WTC11 (cell line): Measurements from ENCODE around the gene WFDC1. TPM values are rescaled to one million over a fixed set of nuclear protein-coding genes. Genes with fewer than 3 reads are reported as not detected.

ENCODE experiments used
- ATAC-seq: fragments of 200-7000 bp; cut with Tn5 transposase; 2 replicates; pipeline ENCODE4 v1.10.0; 2021; ENCODE audit warnings: mild to moderate bottlenecking, moderate library complexity
- CTCF ChIA-PET: fragments of 300-600 bp; sonication (Branson Sonifier 250); formaldehyde crosslinking; loops from one replicate; lab custom pipeline; 2021; ENCODE audit warnings: antibody characterized with exemption; lab: Charles Lee
- POLR2A ChIA-PET: fragments of 350-600 bp; sonication (Branson Sonifier 250); formaldehyde crosslinking; loops from one replicate; lab custom pipeline; 2021; ENCODE audit warnings: antibody characterized with exemption; lab: Charles Lee
- DNase-seq: peaks from one replicate; pipeline ENCODE4 v3.0.0; 2021; ENCODE audit warnings: low spot score
- H3K27ac Mint-ChIP-seq: 2 replicates; pipeline ENCODE4 v1.8.0; 2021; ENCODE audit warnings: mixed read lengths
- H3K27me3 Mint-ChIP-seq: 2 replicates; pipeline ENCODE4 v1.8.0; 2021; ENCODE audit warnings: low read depth, mild to moderate bottlenecking, moderate library complexity, mixed read lengths
- H3K36me3 Mint-ChIP-seq: 2 replicates; pipeline ENCODE4 v1.8.0; 2021; ENCODE audit warnings: mixed read lengths
- H3K4me1 Mint-ChIP-seq: 2 replicates; pipeline ENCODE4 v1.8.0; 2022; ENCODE audit warnings: mixed read lengths
- H3K4me3 Mint-ChIP-seq: 2 replicates; pipeline ENCODE4 v1.8.0; 2021; ENCODE audit warnings: mild to moderate bottlenecking, moderate library complexity, mixed read lengths
- H3K9me3 Mint-ChIP-seq: 2 replicates; pipeline ENCODE4 v1.8.0; 2021; ENCODE audit warnings: mixed read lengths
- AFF4 ChIP-seq: sonication (generic); formaldehyde crosslinking; IDR thresholded peaks from 2 replicates; pipeline ENCODE4 v1.8.1; 2023; ENCODE audit warnings: mild to moderate bottlenecking, missing genetic modification reagents, borderline replicate concordance
- ATF2 ChIP-seq: sonication (generic); formaldehyde crosslinking; IDR thresholded peaks from 2 replicates; pipeline ENCODE4 v1.8.1; 2022; ENCODE audit warnings: low read depth, missing genetic modification reagents, borderline replicate concordance
- ATF6 ChIP-seq: sonication (generic); formaldehyde crosslinking; IDR thresholded peaks from 2 replicates; pipeline ENCODE4 v1.8.1; 2023; ENCODE audit warnings: mild to moderate bottlenecking, missing genetic modification reagents
- CREM ChIP-seq: sonication (generic); formaldehyde crosslinking; IDR thresholded peaks from 2 replicates; pipeline ENCODE4 v1.8.1; 2022; ENCODE audit warnings: mild to moderate bottlenecking, missing genetic modification reagents, moderate library complexity
- GABPB1 ChIP-seq: sonication (generic); formaldehyde crosslinking; IDR thresholded peaks from 2 replicates; pipeline ENCODE4 v1.8.1; 2023; ENCODE audit warnings: mild to moderate bottlenecking, missing genetic modification reagents
- IRF2 ChIP-seq: sonication (generic); formaldehyde crosslinking; IDR thresholded peaks from 2 replicates; pipeline ENCODE4 v1.8.0; 2022; ENCODE audit warnings: low read depth, missing genetic modification reagents, borderline replicate concordance
- KAT7 ChIP-seq: sonication (generic); formaldehyde crosslinking; IDR thresholded peaks from 2 replicates; pipeline ENCODE4 v1.8.1; 2023; ENCODE audit warnings: missing genetic modification reagents, mild to moderate bottlenecking, borderline replicate concordance
- PREB ChIP-seq: sonication (generic); formaldehyde crosslinking; IDR thresholded peaks from 2 replicates; pipeline ENCODE4 v1.8.1; 2022; ENCODE audit warnings: mild to moderate bottlenecking, missing genetic modification reagents, moderate library complexity, borderline replicate concordance
- PRRX2 ChIP-seq: fragments of 250-450 bp; sonication (Bioruptor Pico); IDR thresholded peaks from 2 replicates; pipeline ENCODE4 v1.8.0; 2021; ENCODE audit warnings: mild to moderate bottlenecking
- SMAD4 ChIP-seq: sonication (generic); formaldehyde crosslinking; IDR thresholded peaks from 2 replicates; pipeline ENCODE4 v1.8.0; 2022; ENCODE audit warnings: mild to moderate bottlenecking, missing genetic modification reagents
- ZBTB21 ChIP-seq: sonication (generic); formaldehyde crosslinking; IDR thresholded peaks from 2 replicates; pipeline ENCODE4 v1.8.1; 2023; ENCODE audit warnings: mild to moderate bottlenecking, missing genetic modification reagents, borderline replicate concordance
- ZBTB43 ChIP-seq: sonication (generic); formaldehyde crosslinking; IDR thresholded peaks from 2 replicates; pipeline ENCODE4 v1.8.1; 2023; ENCODE audit warnings: mild to moderate bottlenecking, missing genetic modification reagents
- ZNF121 ChIP-seq: sonication (generic); formaldehyde crosslinking; IDR thresholded peaks from 2 replicates; pipeline ENCODE4 v1.8.0; 2023; ENCODE audit warnings: missing genetic modification reagents
- ZNF281 ChIP-seq: sonication (generic); formaldehyde crosslinking; IDR thresholded peaks from 2 replicates; pipeline ENCODE4 v1.8.0; 2023; ENCODE audit warnings: mild to moderate bottlenecking, missing genetic modification reagents
- ZNF396 ChIP-seq: fragments of 250-450 bp; sonication (Bioruptor Pico); IDR thresholded peaks from 2 replicates; pipeline ENCODE4 v1.8.0; 2021; ENCODE audit warnings: mild to moderate bottlenecking, moderate library complexity, borderline replicate concordance
- ZNF423 ChIP-seq: fragments of 250-450 bp; sonication (Bioruptor Pico); IDR thresholded peaks from 2 replicates; pipeline ENCODE4 v2.1.2; 2022; ENCODE audit warnings: mild to moderate bottlenecking, moderate library complexity
- total RNA-seq: library from RNA; stranded (reverse); gene quantifications from 3 replicates; pipeline ENCODE4 v1.2.3, GENCODE V29; 2021

Gene WFDC1
- total RNA-seq, 1 experiment from 2014 or later, result 0.50 TPM

- TF ChIP-seq PRRX2 (no peak), AFF4 (no peak)
Measured at GRCh38 chr16:84351630-84352029, 57.0 kb downstream of the WFDC1 start (continued).

GRCh38 chr16:84354306-84354705, 59.6 kb downstream of the WFDC1 start:
- Mint-ChIP-seq H3K27ac (no peak overlapping the region), H3K4me1 (peaks cover 2% of the 10 kb centered on the region; the same call in 1 of the 2 replicates), H3K27me3 (no peaks in the 10 kb centered on the region), H3K36me3 (no peaks in the 10 kb centered on the region), H3K4me3 (no peak overlapping the region), H3K9me3 (no peaks in the 10 kb centered on the region)
- ATAC-seq (no peak), DNase-seq (no peak)
- ChIA-PET CTCF (no interaction called here), POLR2A (no interaction called here)
- TF ChIP-seq ATF2 (CRISPR knock-in tag), result no peak
- no peak for TF ChIP-seq ZNF281
- TF ChIP-seq PRRX2, result no peak
- no peak for TF ChIP-seq KAT7 (CRISPR knock-in tag)
- no peak for TF ChIP-seq ZNF121 (CRISPR knock-in tag)
- no peak for TF ChIP-seq IRF2 (CRISPR knock-in tag)
- no peak for TF ChIP-seq ATF6 (CRISPR knock-in tag)
- no peak for TF ChIP-seq PREB (CRISPR knock-in tag)
- no peak for TF ChIP-seq SMAD4 (CRISPR knock-in tag)
- TF ChIP-seq CREM, result no peak
- TF ChIP-seq ZBTB21, result no peak
- TF ChIP-seq GABPB1 (CRISPR knock-in tag), result no peak

GRCh38 chr16:84355149-84355548, 60.5 kb downstream of the WFDC1 start:
- TF ChIP-seq ZNF121 (CRISPR knock-in tag) (no peak), ZNF396 (CRISPR knock-in tag) (no peak), ZNF423 (CRISPR knock-in tag) (no peak), ZBTB43 (CRISPR knock-in tag) (no peak), IRF2 (CRISPR knock-in tag) (no peak)
- ATAC-seq (no peak), DNase-seq (no peak)
- Mint-ChIP-seq H3K27ac (no peak overlapping the region), H3K4me1 (peaks cover 4% of the 10 kb centered on the region), H3K36me3 (no peaks in the 10 kb centered on the region), H3K27me3 (no peaks in the 10 kb centered on the region), H3K9me3 (no peaks in the 10 kb centered on the region), H3K4me3 (no peak overlapping the region)
- ChIA-PET CTCF (interaction anchor here (2.0 kb wide), 1 partner anchor 47 kb away, joined by 5 read pairs; no protein-coding TSS in a partner anchor), POLR2A (no interaction called here)
